ENCODE results near the gene ZBED5. TPM values are rescaled to one million over a fixed set of nuclear protein-coding genes. Genes with fewer than 3 reads are reported as not detected.
"Not testable (repeated sequence)": the region's sequence is repeated elsewhere in the genome, so short reads cannot be mapped to it uniquely, and the experiment has no call there.

The ZBED5 gene
- total RNA-seq, 2 donors from 2014 or later = 37.1 to 38.6 TPM

DNA sequence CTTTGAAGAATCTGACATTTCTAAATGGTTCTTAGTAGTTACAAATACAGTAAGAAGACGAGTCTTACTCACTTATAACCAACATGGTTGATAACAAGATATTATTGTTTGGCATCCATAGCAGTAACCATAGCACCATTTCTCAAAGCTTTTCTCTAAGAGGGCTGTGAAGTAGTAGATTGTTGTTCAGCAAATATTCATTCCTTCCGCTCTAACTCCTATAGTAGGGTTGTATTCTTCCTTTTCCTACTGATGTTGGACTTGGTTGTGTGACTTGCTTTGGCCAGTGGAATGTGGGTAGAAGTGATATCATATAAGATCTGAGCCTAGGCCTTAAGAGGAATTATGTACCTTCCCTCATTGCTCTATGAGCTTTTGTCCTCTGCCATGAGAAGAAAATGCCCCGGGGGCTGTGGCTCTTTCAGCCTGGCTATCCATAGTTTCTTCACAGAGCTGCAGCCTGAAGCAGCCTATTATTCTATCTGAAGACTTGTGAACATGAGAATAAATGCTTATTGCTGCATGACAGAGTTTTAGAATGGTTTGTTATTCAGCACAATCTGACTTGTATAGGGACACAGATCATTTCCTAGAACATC is 28.9 kb upstream of the ZBED5 start:
- H3K36me3 ChIP-seq = no peaks in the 10 kb centered on the region
- H3K9me3 ChIP-seq = no peaks in the 10 kb centered on the region
- no peak overlapping the region for H3K27ac ChIP-seq
- DNase-seq = no peak
- H3K4me3 ChIP-seq = no peak overlapping the region
- no peaks in the 10 kb centered on the region for H3K27me3 ChIP-seq
- intact Hi-C loops (cut with DNase I) = no loop called here
- H3K9ac ChIP-seq (ENCODE audit: low read depth in 2 of 2, low read length in 2 of 2) = no peak overlapping the region
- TF ChIP-seq, protein P1, sequence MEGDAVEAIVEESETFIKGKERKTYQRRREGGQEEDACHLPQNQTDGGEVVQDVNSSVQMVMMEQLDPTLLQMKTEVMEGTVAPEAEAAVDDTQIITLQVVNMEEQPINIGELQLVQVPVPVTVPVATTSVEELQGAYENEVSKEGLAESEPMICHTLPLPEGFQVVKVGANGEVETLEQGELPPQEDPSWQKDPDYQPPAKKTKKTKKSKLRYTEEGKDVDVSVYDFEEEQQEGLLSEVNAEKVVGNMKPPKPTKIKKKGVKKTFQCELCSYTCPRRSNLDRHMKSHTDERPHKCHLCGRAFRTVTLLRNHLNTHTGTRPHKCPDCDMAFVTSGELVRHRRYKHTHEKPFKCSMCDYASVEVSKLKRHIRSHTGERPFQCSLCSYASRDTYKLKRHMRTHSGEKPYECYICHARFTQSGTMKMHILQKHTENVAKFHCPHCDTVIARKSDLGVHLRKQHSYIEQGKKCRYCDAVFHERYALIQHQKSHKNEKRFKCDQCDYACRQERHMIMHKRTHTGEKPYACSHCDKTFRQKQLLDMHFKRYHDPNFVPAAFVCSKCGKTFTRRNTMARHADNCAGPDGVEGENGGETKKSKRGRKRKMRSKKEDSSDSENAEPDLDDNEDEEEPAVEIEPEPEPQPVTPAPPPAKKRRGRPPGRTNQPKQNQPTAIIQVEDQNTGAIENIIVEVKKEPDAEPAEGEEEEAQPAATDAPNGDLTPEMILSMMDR (IDR thresholded peaks at IDR 0.05) = no peak
- H3K4me1 ChIP-seq = no peaks in the 10 kb centered on the region

DNA sequence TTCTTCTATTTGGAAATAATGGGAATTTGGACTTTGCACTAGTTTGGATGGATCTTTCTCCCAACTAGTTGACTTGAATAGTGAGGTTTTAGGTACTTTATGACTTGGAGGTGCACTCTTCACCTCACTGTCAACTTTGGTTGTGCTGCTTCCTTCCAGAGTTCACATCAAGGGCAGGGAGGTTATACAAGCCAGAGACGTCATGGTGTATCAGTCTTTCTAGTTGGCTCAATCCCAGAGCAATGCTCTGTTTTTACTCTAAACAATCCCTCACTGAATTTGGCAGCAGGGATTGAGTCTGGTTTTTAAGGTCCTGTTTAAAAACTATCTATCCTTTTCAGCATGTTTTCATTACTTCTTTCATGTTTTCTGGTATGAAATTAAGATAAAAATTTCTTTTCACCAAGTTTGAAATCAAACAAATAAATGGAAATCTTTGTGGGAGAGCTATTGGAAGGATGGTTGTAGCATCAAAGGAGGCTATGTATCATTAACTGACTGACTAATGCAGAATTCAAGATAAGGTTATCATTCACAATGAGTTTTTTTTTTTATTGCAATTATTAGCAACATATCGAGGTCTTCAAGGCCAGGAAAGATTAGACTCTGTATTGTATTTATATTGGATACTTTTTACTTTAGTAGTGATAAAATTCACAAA is 28.0 kb upstream of the ZBED5 start:
- DNase-seq = no peak
- intact Hi-C loops (cut with DNase I) = no loop called here
- Histone ChIP-seq H3K9ac (ENCODE audit: low read depth in 2 of 2, low read length in 2 of 2) (no peak overlapping the region), H3K27ac (no peak overlapping the region), H3K27me3 (no peaks in the 10 kb centered on the region), H3K36me3 (no peaks in the 10 kb centered on the region), H3K4me1 (no peaks in the 10 kb centered on the region), H3K9me3 (no peaks in the 10 kb centered on the region), H3K4me3 (no peak overlapping the region)
- TF ChIP-seq, protein P1 (IDR thresholded peaks at IDR 0.05) = no peak

DNA sequence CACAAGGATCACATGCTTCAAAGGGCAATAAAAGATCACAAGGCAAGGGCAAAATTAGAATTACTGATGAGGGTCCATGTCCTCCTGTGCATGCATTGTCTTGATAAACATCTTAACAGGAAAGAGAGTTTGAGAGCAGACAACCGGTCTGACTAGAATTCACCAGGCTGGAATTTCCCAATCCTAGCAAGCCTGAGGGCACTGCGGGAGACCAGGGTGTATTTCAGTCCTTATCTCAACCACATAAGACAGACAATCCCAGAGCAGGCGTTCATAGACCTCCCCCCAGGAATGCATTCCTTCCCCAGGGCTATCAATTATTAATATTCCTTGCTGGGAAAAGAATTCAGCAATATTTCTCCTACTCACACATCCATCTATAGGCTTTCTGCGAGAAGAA is 26.4 kb upstream of the ZBED5 start:
- H3K4me3 ChIP-seq; H3K27me3 ChIP-seq; H3K9me3 ChIP-seq; H3K27ac ChIP-seq; intact Hi-C loops (cut with DNase I); DNase-seq; H3K4me1 ChIP-seq; H3K9ac ChIP-seq (ENCODE audit: low read depth in 2 of 2, low read length in 2 of 2); H3K36me3 ChIP-seq: not testable (repeated sequence)

DNA sequence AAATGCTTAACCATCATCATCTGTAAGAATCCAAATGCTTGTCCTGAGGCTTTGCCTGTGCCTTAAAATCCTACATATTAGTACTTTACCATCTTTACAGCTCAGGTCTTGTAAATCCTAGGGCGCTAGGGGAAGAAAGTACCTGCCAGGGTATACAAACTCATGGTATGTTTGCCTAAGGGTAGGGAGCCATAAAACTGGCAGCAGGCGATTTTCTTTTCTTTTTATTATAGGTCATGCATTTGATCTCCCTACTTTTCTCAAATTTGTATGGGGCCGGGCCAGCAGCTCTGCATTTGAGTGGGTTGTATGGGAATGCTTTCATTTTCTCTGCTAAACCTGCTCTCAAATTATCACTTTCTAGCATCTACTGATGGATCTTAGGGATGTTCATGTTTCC is 24.0 kb upstream of the ZBED5 start:
- no peak overlapping the region for H3K9ac ChIP-seq (ENCODE audit: low read depth in 2 of 2, low read length in 2 of 2)
- no peaks in the 10 kb centered on the region for H3K9me3 ChIP-seq
- no peaks in the 10 kb centered on the region for H3K27me3 ChIP-seq
- DNase-seq = peak; percentile 51
- H3K4me3 ChIP-seq = no peak overlapping the region
- intact Hi-C loops (cut with DNase I) = no loop called here
- no peaks in the 10 kb centered on the region for H3K36me3 ChIP-seq
- TF ChIP-seq, protein P1 (IDR thresholded peaks at IDR 0.05) = no peak
- H3K27ac ChIP-seq = no peak overlapping the region
- peaks cover 4% of the 10 kb centered on the region for H3K4me1 ChIP-seq

DNA sequence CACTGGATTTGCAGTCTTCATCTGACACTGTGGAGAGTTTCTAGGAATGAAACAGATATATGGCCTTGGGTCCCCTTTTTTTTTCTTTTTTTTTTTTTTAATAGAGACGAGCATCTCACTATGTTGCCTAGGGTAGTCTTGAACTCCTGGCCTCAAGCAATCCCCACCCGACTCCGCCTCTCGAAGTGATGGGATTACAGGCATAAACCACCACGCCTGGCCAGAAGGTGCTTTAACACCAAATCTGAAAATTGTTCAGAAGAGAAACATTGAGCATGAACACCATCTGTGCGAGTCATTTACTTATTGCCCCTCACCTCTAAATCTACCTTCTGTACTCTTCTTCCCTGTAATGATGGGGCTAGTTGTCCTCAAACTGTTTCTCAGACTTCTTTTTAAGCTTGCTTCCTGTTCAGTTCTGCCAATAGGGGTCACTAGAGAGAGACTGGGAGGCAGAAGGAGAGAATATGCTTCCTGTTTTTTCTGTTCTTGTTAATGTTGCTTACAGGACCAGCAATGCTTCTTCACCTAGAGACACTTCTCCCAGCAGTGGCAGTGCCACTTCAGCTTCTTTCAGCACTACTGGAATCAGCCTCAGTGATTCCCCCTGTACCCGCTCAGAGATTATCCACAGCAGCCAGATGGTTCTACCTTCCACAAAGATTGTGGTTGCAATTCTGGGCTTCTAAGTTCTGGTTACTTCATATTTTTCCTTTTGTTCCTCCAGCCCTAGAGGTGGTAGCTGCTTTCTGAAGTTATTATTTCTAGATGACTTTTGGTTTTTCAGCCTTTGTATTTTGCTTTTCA is 20.8 kb upstream of the ZBED5 start:
- peak; percentile 61 for DNase-seq
- Histone ChIP-seq H3K27ac (no peak overlapping the region), H3K4me1 (peaks cover 4% of the 10 kb centered on the region), H3K9me3 (no peaks in the 10 kb centered on the region), H3K9ac (ENCODE audit: low read depth in 2 of 2, low read length in 2 of 2) (peak overlapping the region in 1 of 2 donors; percentile 46), H3K27me3 (no peaks in the 10 kb centered on the region), H3K4me3 (no peak overlapping the region), H3K36me3 (no peaks in the 10 kb centered on the region)
- TF ChIP-seq, protein P1 (IDR thresholded peaks at IDR 0.05) = peak; percentile 64
- intact Hi-C loops (cut with DNase I) = no loop called here

All from colonic mucosa (tissue), 4 donors.